Measurements from ENCODE around the gene PC.
A peak's percentile ranks its signal among the peaks of the same experiment; 100 is the strongest.
"Not testable (repeated sequence)": the region's sequence is repeated elsewhere in the genome, so short reads cannot be mapped to it uniquely, and the experiment has no call there.

The PC gene

GRCh38 chr11:66958232-66958955 lies at the start of gene PC:
PC (minus strand) TSS chr11:66958383; CDS start chr11:66872159, 86,224 bp downstream.
- peak; percentile 99 for DNase-seq

GRCh38 chr11:67007126-67007525 lies 48.9 kb upstream of the PC start:
- DNase-seq, result no peak

- peak; percentile 20 for DNase-seq
Measured at GRCh38 chr11:67006029-67006884, 48.1 kb upstream of the PC start.

GRCh38 chr11:67005200-67005599 lies 47.0 kb upstream of the PC start:
- DNase-seq, result not testable (repeated sequence)

- DNase-seq, result no peak
Measured at GRCh38 chr11:67002921-67003411, 44.8 kb upstream of the PC start.

- no peak for DNase-seq
Measured at GRCh38 chr11:67002297-67002913, 44.2 kb upstream of the PC start.

GRCh38 chr11:67001332-67001731 lies 43.1 kb upstream of the PC start:
- no peak for DNase-seq

- no peak for DNase-seq
Measured at GRCh38 chr11:66999555-66999954, 41.4 kb upstream of the PC start.

GRCh38 chr11:66996609-66997273 lies 38.6 kb upstream of the PC start:
- DNase-seq, result no peak

- DNase-seq, result no peak
Measured at GRCh38 chr11:66992041-66992440, 33.9 kb upstream of the PC start.

- DNase-seq, result not testable (repeated sequence)
Measured at GRCh38 chr11:66989360-66989759, 31.2 kb upstream of the PC start.

- not testable (repeated sequence) for DNase-seq
Measured at GRCh38 chr11:66988741-66989140, 30.6 kb upstream of the PC start.

GRCh38 chr11:66987924-66988637 lies 29.9 kb upstream of the PC start:
- no peak for DNase-seq

- no peak for DNase-seq
Measured at GRCh38 chr11:66987158-66987620, 29.0 kb upstream of the PC start.

GRCh38 chr11:66986178-66986545 lies 28.0 kb upstream of the PC start:
- DNase-seq, result no peak

- DNase-seq, result no peak
Measured at GRCh38 chr11:66985508-66986177, 27.5 kb upstream of the PC start.

- no peak for DNase-seq
Measured at GRCh38 chr11:66983275-66983924, 25.2 kb upstream of the PC start.

- no peak for DNase-seq
Measured at GRCh38 chr11:66981976-66982578, 23.9 kb upstream of the PC start.

- no peak for DNase-seq
Measured at GRCh38 chr11:66979336-66979980, 21.3 kb upstream of the PC start.

- no peak for DNase-seq
Measured at GRCh38 chr11:66978717-66979116, 20.5 kb upstream of the PC start.

Data from CD4-positive, alpha-beta T cell treated with Interleukin-17A for 1 hour (primary cell).